CD4-positive, alpha-beta T cell treated with Interleukin-6 at 100 ng/mL for 8 hours (primary cell): Measurements from ENCODE around the gene MAOA.

ENCODE experiments used
- DNase-seq: peaks from one replicate; pipeline ENCODE4 v3.0.0-alpha.2; 2020; ENCODE audit warnings: mixed read lengths, low spot score

MAOA gene

GRCh38 chrX:43785930-43786591 lies 130.0 kb downstream of the MAOA start:
- DNase-seq: no peak
